HEK293 (cell line): ENCODE results near the gene RNASEH2A.
A peak's percentile ranks its signal among the peaks of the same experiment; 100 is the strongest.

ENCODE experiments used
- GLIS1 ChIP-seq: fragments of 450-650 bp; formaldehyde crosslinking; IDR thresholded peaks from 2 replicates; pipeline ENCODE4 v1.5.1; 2016; ENCODE audit warnings: missing biosample characterization, missing genetic modification characterization
- HOXC10 ChIP-seq: sonication (generic); formaldehyde crosslinking; IDR thresholded peaks from 2 replicates; pipeline ENCODE4 v1.8.1; 2023; ENCODE audit warnings: mild to moderate bottlenecking, missing genetic modification reagents
- PRDM1 ChIP-seq: fragments of 450-650 bp; formaldehyde crosslinking; IDR thresholded peaks from 2 replicates; pipeline ENCODE4; 2016; ENCODE audit warnings: missing biosample characterization, missing genetic modification characterization
- PRDM6 ChIP-seq: fragments of 450-650 bp; formaldehyde crosslinking; IDR thresholded peaks from 2 replicates; pipeline ENCODE4 v1.5.1; 2017; ENCODE audit warnings: missing biosample characterization, missing genetic modification characterization
- ZBTB21 ChIP-seq: fragments of 450-650 bp; formaldehyde crosslinking; IDR thresholded peaks from 2 replicates; pipeline ENCODE4 v1.5.1; 2017; ENCODE audit warnings: missing biosample characterization, missing genetic modification characterization
- ZFP37 ChIP-seq: fragments of 450-650 bp; formaldehyde crosslinking; IDR thresholded peaks from 2 replicates; pipeline ENCODE4 v1.5.1; 2016; ENCODE audit warnings: missing biosample characterization, missing genetic modification characterization
- ZNF114 ChIP-seq: fragments of 450-650 bp; formaldehyde crosslinking; IDR thresholded peaks from 2 replicates; pipeline ENCODE4 v1.5.0; 2017; ENCODE audit warnings: missing biosample characterization, missing genetic modification characterization
- ZNF146 ChIP-seq: fragments of 450-650 bp; formaldehyde crosslinking; IDR thresholded peaks from 2 replicates; pipeline ENCODE4 v1.5.1; 2016; ENCODE audit warnings: missing biosample characterization, missing genetic modification characterization
- ZNF211 ChIP-seq: fragments of 450-650 bp; formaldehyde crosslinking; IDR thresholded peaks from 2 replicates; pipeline ENCODE4 v1.5.1; 2016; ENCODE audit warnings: low read depth, missing biosample characterization, missing genetic modification characterization
- ZNF24 ChIP-seq: fragments of 450-650 bp; formaldehyde crosslinking; IDR thresholded peaks from 2 replicates; pipeline ENCODE4 v1.5.1; 2016; ENCODE audit warnings: missing biosample characterization, missing genetic modification characterization
- ZNF302 ChIP-seq: fragments of 450-650 bp; formaldehyde crosslinking; IDR thresholded peaks from 2 replicates; pipeline ENCODE4 v1.5.1; 2016; ENCODE audit warnings: missing biosample characterization, missing genetic modification characterization, low read depth
- ZNF324 ChIP-seq: fragments of 450-650 bp; formaldehyde crosslinking; IDR thresholded peaks from 2 replicates; pipeline ENCODE4 v1.5.1; 2016; ENCODE audit warnings: missing biosample characterization, missing genetic modification characterization
- ZNF391 ChIP-seq: fragments of 450-650 bp; formaldehyde crosslinking; IDR thresholded peaks from 2 replicates; pipeline ENCODE4 v1.5.1; 2016; ENCODE audit warnings: low read depth, missing biosample characterization, missing genetic modification characterization, borderline replicate concordance
- ZNF423 ChIP-seq: fragments of 450-650 bp; formaldehyde crosslinking; IDR thresholded peaks from 2 replicates; pipeline ENCODE4 v1.5.1; 2016; ENCODE audit warnings: missing biosample characterization, missing genetic modification characterization
- ZNF514 ChIP-seq: fragments of 450-650 bp; formaldehyde crosslinking; IDR thresholded peaks from 2 replicates; pipeline ENCODE4 v1.5.1; 2016; ENCODE audit warnings: missing biosample characterization, missing genetic modification characterization
- ZNF530 ChIP-seq: fragments of 450-650 bp; formaldehyde crosslinking; IDR thresholded peaks from 2 replicates; pipeline ENCODE4 v1.5.1; 2016; ENCODE audit warnings: low read depth, missing biosample characterization, missing genetic modification characterization
- ZNF549 ChIP-seq: fragments of 450-650 bp; IDR thresholded peaks from 2 replicates; pipeline ENCODE4 v1.5.1; 2018; ENCODE audit warnings: missing biosample characterization, missing genetic modification characterization, mild to moderate bottlenecking, inconsistent platforms, moderate library complexity
- ZNF561 ChIP-seq: fragments of 450-650 bp; IDR thresholded peaks from 2 replicates; pipeline ENCODE4 v1.5.1; 2018; ENCODE audit warnings: missing biosample characterization, missing genetic modification characterization, borderline replicate concordance
- ZNF660 ChIP-seq: fragments of 450-650 bp; IDR thresholded peaks from 2 replicates; pipeline ENCODE4 v1.5.1; 2018; ENCODE audit warnings: missing biosample characterization, mild to moderate bottlenecking, missing genetic modification characterization
- ZNF776 ChIP-seq: fragments of 450-650 bp; formaldehyde crosslinking; IDR thresholded peaks from 2 replicates; pipeline ENCODE4 v1.5.0; 2017; ENCODE audit warnings: missing biosample characterization, missing genetic modification characterization, borderline replicate concordance
- TF ChIP-seq, protein P1 (sequence below): fragments of 450-650 bp; formaldehyde crosslinking; IDR thresholded peaks from 2 replicates; pipeline ENCODE4 v1.5.1; 2016; ENCODE audit warnings: missing biosample characterization, missing genetic modification characterization
- TF ChIP-seq, protein P2 (sequence below): fragments of 450-650 bp; formaldehyde crosslinking; IDR thresholded peaks from 2 replicates; pipeline ENCODE4 v1.5.1; 2016; ENCODE audit warnings: missing biosample characterization, missing genetic modification characterization, low read depth
- TF ChIP-seq, protein P3 (sequence below): fragments of 450-650 bp; formaldehyde crosslinking; IDR thresholded peaks from 2 replicates; pipeline ENCODE4 v1.5.1; 2016; ENCODE audit warnings: missing biosample characterization, missing genetic modification characterization
- TF ChIP-seq, protein P4 (sequence below): fragments of 450-650 bp; formaldehyde crosslinking; IDR thresholded peaks from 2 replicates; pipeline ENCODE4 v1.5.1; 2016; ENCODE audit warnings: missing biosample characterization, missing genetic modification characterization, low read depth
- TF ChIP-seq, protein P5 (sequence below): fragments of 450-650 bp; formaldehyde crosslinking; IDR thresholded peaks from 2 replicates; pipeline ENCODE4 v1.5.1; 2017; ENCODE audit warnings: missing biosample characterization, missing genetic modification characterization
- TF ChIP-seq, protein P6 (sequence below): fragments of 450-650 bp; formaldehyde crosslinking; IDR thresholded peaks from 2 replicates; pipeline ENCODE4 v1.5.1; 2016; ENCODE audit warnings: missing biosample characterization, missing genetic modification characterization

RNASEH2A gene

DNA sequence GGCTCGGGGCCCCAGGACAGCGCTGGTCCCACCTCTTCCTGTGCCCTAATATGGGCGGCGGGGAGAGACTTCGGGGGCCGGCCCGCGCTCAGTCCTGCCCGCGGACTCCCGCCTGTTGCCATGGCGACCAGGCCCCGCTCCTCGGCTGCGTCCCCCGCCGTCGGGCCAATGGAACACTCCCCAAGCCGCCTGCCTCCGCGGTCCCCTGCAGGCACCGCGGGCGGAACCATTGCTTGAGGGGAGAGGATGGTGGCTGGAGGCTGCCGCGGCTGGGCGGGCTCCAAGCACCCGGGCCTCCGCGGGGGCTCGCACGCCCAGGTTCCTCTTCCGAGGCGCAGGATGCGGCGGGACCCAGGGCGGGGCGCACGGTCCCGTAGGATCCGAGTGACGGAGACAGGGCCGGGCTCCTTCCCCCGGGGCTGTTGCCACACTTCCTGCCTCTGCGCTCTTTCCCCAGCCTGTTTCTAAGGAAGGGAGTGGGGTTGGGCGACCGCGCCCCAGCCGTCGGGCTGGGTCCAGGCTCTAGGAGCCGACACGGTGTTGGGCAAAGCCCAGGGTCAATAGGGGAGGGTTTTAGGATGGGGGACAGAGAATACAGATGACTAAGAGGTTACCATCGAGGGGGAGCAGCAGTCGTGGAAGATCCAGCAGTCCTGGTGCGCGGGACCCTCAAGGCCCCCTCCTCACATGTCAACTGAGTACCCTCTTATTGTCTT, 16.3 kb upstream of the RNASEH2A start (continued):
- TF ChIP-seq, protein P1, sequence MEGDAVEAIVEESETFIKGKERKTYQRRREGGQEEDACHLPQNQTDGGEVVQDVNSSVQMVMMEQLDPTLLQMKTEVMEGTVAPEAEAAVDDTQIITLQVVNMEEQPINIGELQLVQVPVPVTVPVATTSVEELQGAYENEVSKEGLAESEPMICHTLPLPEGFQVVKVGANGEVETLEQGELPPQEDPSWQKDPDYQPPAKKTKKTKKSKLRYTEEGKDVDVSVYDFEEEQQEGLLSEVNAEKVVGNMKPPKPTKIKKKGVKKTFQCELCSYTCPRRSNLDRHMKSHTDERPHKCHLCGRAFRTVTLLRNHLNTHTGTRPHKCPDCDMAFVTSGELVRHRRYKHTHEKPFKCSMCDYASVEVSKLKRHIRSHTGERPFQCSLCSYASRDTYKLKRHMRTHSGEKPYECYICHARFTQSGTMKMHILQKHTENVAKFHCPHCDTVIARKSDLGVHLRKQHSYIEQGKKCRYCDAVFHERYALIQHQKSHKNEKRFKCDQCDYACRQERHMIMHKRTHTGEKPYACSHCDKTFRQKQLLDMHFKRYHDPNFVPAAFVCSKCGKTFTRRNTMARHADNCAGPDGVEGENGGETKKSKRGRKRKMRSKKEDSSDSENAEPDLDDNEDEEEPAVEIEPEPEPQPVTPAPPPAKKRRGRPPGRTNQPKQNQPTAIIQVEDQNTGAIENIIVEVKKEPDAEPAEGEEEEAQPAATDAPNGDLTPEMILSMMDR (tag by site-specific recombination), result no peak; the same call in 1 of the 2 replicates
- TF ChIP-seq ZNF391 (tag by site-specific recombination) (no peak; the same call in 1 of the 2 replicates), ZFP37 (tag by site-specific recombination) (0 out of 2 replicates have a peak, but pooled peaks have one; percentile 28), ZNF423 (peak; percentile 36; the same call in 1 of the 2 replicates), ZNF114 (no peak), ZNF561 (tag by site-specific recombination) (peak; percentile 100), PRDM6 (tag by site-specific recombination) (no peak), ZNF24 (tag by site-specific recombination) (no peak; the same call in 1 of the 2 replicates), PRDM1 (tag by site-specific recombination) (no peak), ZNF324 (peak; percentile 79), ZBTB21 (tag by site-specific recombination) (0 out of 2 replicates have a peak, but pooled peaks have one; percentile 10), ZNF514 (tag by site-specific recombination) (no peak), GLIS1 (tag by site-specific recombination) (peak; percentile 89), ZNF302 (tag by site-specific recombination) (no peak), ZNF660 (tag by site-specific recombination) (peak; percentile 76; the same call in 1 of the 2 replicates), ZNF776 (tag by site-specific recombination) (no peak), HOXC10 (no peak), ZNF549 (no peak), ZNF530 (no peak), ZNF146 (tag by site-specific recombination) (no peak), ZNF211 (tag by site-specific recombination) (no peak)
- TF ChIP-seq, protein P2, sequence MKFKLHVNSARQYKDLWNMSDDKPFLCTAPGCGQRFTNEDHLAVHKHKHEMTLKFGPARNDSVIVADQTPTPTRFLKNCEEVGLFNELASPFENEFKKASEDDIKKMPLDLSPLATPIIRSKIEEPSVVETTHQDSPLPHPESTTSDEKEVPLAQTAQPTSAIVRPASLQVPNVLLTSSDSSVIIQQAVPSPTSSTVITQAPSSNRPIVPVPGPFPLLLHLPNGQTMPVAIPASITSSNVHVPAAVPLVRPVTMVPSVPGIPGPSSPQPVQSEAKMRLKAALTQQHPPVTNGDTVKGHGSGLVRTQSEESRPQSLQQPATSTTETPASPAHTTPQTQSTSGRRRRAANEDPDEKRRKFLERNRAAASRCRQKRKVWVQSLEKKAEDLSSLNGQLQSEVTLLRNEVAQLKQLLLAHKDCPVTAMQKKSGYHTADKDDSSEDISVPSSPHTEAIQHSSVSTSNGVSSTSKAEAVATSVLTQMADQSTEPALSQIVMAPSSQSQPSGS, result no peak
- TF ChIP-seq, protein P3, sequence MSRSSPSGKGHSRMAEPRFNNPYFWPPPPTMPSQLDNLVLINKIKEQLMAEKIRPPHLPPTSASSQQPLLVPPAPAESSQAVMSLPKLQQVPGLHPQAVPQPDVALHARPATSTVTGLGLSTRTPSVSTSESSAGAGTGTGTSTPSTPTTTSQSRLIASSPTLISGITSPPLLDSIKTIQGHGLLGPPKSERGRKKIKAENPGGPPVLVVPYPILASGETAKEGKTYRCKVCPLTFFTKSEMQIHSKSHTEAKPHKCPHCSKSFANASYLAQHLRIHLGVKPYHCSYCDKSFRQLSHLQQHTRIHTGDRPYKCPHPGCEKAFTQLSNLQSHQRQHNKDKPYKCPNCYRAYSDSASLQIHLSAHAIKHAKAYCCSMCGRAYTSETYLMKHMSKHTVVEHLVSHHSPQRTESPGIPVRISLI (tag by site-specific recombination), result no peak
- TF ChIP-seq, protein P4, sequence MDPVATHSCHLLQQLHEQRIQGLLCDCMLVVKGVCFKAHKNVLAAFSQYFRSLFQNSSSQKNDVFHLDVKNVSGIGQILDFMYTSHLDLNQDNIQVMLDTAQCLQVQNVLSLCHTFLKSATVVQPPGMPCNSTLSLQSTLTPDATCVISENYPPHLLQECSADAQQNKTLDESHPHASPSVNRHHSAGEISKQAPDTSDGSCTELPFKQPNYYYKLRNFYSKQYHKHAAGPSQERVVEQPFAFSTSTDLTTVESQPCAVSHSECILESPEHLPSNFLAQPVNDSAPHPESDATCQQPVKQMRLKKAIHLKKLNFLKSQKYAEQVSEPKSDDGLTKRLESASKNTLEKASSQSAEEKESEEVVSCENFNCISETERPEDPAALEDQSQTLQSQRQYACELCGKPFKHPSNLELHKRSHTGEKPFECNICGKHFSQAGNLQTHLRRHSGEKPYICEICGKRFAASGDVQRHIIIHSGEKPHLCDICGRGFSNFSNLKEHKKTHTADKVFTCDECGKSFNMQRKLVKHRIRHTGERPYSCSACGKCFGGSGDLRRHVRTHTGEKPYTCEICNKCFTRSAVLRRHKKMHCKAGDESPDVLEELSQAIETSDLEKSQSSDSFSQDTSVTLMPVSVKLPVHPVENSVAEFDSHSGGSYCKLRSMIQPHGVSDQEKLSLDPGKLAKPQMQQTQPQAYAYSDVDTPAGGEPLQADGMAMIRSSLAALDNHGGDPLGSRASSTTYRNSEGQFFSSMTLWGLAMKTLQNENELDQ (tag by site-specific recombination), result no peak
- TF ChIP-seq, protein P5, sequence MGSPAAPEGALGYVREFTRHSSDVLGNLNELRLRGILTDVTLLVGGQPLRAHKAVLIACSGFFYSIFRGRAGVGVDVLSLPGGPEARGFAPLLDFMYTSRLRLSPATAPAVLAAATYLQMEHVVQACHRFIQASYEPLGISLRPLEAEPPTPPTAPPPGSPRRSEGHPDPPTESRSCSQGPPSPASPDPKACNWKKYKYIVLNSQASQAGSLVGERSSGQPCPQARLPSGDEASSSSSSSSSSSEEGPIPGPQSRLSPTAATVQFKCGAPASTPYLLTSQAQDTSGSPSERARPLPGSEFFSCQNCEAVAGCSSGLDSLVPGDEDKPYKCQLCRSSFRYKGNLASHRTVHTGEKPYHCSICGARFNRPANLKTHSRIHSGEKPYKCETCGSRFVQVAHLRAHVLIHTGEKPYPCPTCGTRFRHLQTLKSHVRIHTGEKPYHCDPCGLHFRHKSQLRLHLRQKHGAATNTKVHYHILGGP (tag by site-specific recombination), result no peak
- TF ChIP-seq, protein P6, sequence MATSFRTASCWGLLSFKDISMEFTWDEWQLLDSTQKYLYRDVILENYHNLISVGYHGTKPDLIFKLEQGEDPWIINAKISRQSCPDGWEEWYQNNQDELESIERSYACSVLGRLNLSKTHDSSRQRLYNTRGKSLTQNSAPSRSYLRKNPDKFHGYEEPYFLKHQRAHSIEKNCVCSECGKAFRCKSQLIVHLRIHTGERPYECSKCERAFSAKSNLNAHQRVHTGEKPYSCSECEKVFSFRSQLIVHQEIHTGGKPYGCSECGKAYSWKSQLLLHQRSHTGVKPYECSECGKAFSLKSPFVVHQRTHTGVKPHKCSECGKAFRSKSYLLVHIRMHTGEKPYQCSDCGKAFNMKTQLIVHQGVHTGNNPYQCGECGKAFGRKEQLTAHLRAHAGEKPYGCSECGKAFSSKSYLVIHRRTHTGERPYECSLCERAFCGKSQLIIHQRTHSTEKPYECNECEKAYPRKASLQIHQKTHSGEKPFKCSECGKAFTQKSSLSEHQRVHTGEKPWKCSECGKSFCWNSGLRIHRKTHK, result no peak
